Common myeloid progenitor, CD34-positive (primary cell): Measurements from ENCODE around the gene LMO4.
A peak's percentile ranks its signal among the peaks of the same experiment; 100 is the strongest.

Experiments used
- CTCF ChIA-PET: fragments of 350-600 bp; sonication (Branson Sonifier 250); formaldehyde crosslinking; loops from one replicate; lab custom pipeline; 2021; ENCODE audit warnings: antibody characterized with exemption; lab: Charles Lee
- POLR2A ChIA-PET: fragments of 350-600 bp; sonication (Branson Sonifier 250); formaldehyde crosslinking; loops from one replicate; lab custom pipeline; 2021; ENCODE audit warnings: antibody characterized with exemption; lab: Charles Lee
- DNase-seq, 3 donors: peaks; one replicate each; pipeline versions ENCODE4 v3.0.0 to v3.0.0-alpha.2; 2013
- H3K27ac ChIP-seq, 2 experiments: 1 replicate in 1 of 2; 2 replicates in 1 of 2; pipeline ENCODE4 v1.7.0; 2013; ENCODE audit warnings: inconsistent platforms in 2 of 2, low read length in 2 of 2, mild to moderate bottlenecking in 2 of 2, low read depth in 1 of 2, moderate library complexity in 1 of 2; ENCODE audit not compliant: severe bottlenecking in 2 of 2, insufficient read depth in 1 of 2, poor library complexity in 1 of 2
- H3K27me3 ChIP-seq, 5 experiments: replicated peaks in 2 of 5; 1 replicate in 3 of 5; 2 replicates in 2 of 5; pipeline versions ENCODE4 v1.6.1 to v1.7.0; 2013; ENCODE audit warnings: low read length in 4 of 5, mild to moderate bottlenecking in 2 of 5, moderate library complexity in 2 of 5, inconsistent platforms in 1 of 5; ENCODE audit not compliant: insufficient read depth in 5 of 5, control insufficient read depth in 4 of 5
- H3K36me3 ChIP-seq, 4 experiments: 1 replicate in 2 of 4; 2 replicates in 2 of 4; pipeline versions ENCODE4 v1.6.1 to v1.7.0; 2013; ENCODE audit warnings: low read length in 3 of 4, control low read depth in 1 of 4, mild to moderate bottlenecking in 1 of 4; ENCODE audit not compliant: control insufficient read depth in 4 of 4, insufficient read depth in 4 of 4
- H3K4me1 ChIP-seq, 4 experiments: 1 replicate in 3 of 4; 2 replicates in 1 of 4; pipeline versions ENCODE4 v1.6.1 to v1.7.1; 2013; ENCODE audit warnings: low read length in 3 of 4, mild to moderate bottlenecking in 3 of 4, control low read depth in 1 of 4, inconsistent platforms in 1 of 4, moderate library complexity in 1 of 4; ENCODE audit not compliant: control insufficient read depth in 4 of 4, insufficient read depth in 4 of 4; ENCODE audit errors: control extremely low read depth in 1 of 4
- H3K4me3 ChIP-seq, 7 experiments: 1 replicate in 4 of 7; 2 replicates in 3 of 7; pipeline versions ENCODE4 v1.5.1 to v1.7.0; 2013; ENCODE audit warnings: mild to moderate bottlenecking in 7 of 7, low read length in 6 of 7, moderate library complexity in 6 of 7, inconsistent platforms in 2 of 7, low read depth in 2 of 7, control low read depth in 1 of 7; ENCODE audit not compliant: insufficient read depth in 4 of 7, control insufficient read depth in 1 of 7; ENCODE audit errors: extremely low read depth in 1 of 7
- H3K9me3 ChIP-seq, 5 experiments: 1 replicate in 4 of 5; 2 replicates in 1 of 5; pipeline versions ENCODE4 v1.6.1 to v1.7.1; 2013; ENCODE audit warnings: low read length in 4 of 5, mild to moderate bottlenecking in 2 of 5, inconsistent platforms in 1 of 5, low read depth in 1 of 5, moderate library complexity in 1 of 5; ENCODE audit not compliant: control insufficient read depth in 4 of 5, insufficient read depth in 2 of 5; ENCODE audit errors: control extremely low read depth in 1 of 5
- WGBS: methylation state at CpG from one replicate; pipeline ENCODE4 v1.1.5; 2013; ENCODE audit not compliant: insufficient coverage; 5-methylcytosine and 5-hydroxymethylcytosine counted together

The LMO4 gene

GRCh38 chr1:87294633-87295032 lies 34.0 kb upstream of the LMO4 start:
- Histone ChIP-seq H3K27me3 (no peaks in the 10 kb centered on the region), H3K27ac (no peak overlapping the region), H3K36me3 (no peaks in the 10 kb centered on the region), H3K9me3 (no peaks in the 10 kb centered on the region), H3K4me1 (no peaks in the 10 kb centered on the region), H3K4me3 (no peak overlapping the region)
- ChIA-PET POLR2A (no interaction called here), CTCF (interaction anchor here (1.3 to 3.8 kb wide), 4 partner anchors 10 to 1009 kb away, joined by 3 to 21 read pairs (median 12); no protein-coding TSS in a partner anchor)
- no peak for DNase-seq
- WGBS = 100% methylated on average over 2 of the region's 5 CpGs

- H3K9me3 ChIP-seq = no peaks in the 10 kb centered on the region
- no peak overlapping the region for H3K4me3 ChIP-seq
- ChIA-PET POLR2A (no interaction called here), CTCF (interaction anchor here (3.8 kb wide), 1 partner anchor 657 kb away, joined by 21 read pairs; no protein-coding TSS in a partner anchor)
- H3K27me3 ChIP-seq = no peaks in the 10 kb centered on the region
- WGBS = 98% methylated on average over 7 of the region's 11 CpGs
- H3K4me1 ChIP-seq = no peaks in the 10 kb centered on the region
- no peak for DNase-seq
- H3K36me3 ChIP-seq = no peaks in the 10 kb centered on the region
- no peak overlapping the region for H3K27ac ChIP-seq
Measured at GRCh38 chr1:87295445-87296110, 33.1 kb upstream of the LMO4 start.

- no peaks in the 10 kb centered on the region for H3K27me3 ChIP-seq
- DNase-seq = no peak
Measured at GRCh38 chr1:87296206-87296605, 32.5 kb upstream of the LMO4 start.

GRCh38 chr1:87299661-87300060 lies 29.0 kb upstream of the LMO4 start:
- H3K4me3 ChIP-seq = no peak overlapping the region
- no peaks in the 10 kb centered on the region for H3K36me3 ChIP-seq
- no peaks in the 10 kb centered on the region for H3K9me3 ChIP-seq
- peaks cover 0 to 1% (median 0%) of the 10 kb centered on the region in 4 experiments for H3K4me1 ChIP-seq
- 100% methylated on average over 1 of the region's 1 CpG for WGBS
- POLR2A ChIA-PET = interaction anchor here (0.5 kb wide), 1 partner anchor 16 kb away, joined by 5 read pairs; no protein-coding TSS in a partner anchor
- H3K27ac ChIP-seq = no peak overlapping the region
- H3K27me3 ChIP-seq = no peaks in the 10 kb centered on the region
- no peak for DNase-seq
- CTCF ChIA-PET = interaction anchor here (0.9 to 1.2 kb wide), 3 partner anchors 18 to 762 kb away, joined by 3 to 4 read pairs (median 3); no protein-coding TSS in a partner anchor

More at GRCh38 chr1:87296206-87296605, 32.5 kb upstream of the LMO4 start:
- POLR2A ChIA-PET = no interaction called here
- H3K27ac ChIP-seq = no peak overlapping the region
- H3K4me1 ChIP-seq = no peaks in the 10 kb centered on the region
- no peaks in the 10 kb centered on the region for H3K9me3 ChIP-seq
- CTCF ChIA-PET = no interaction called here
- no peak overlapping the region for H3K4me3 ChIP-seq
- WGBS = 94% methylated on average over 3 of the region's 6 CpGs
- no peaks in the 10 kb centered on the region for H3K36me3 ChIP-seq

GRCh38 chr1:87300628-87301027 lies 28.1 kb upstream of the LMO4 start:
- H3K4me1 ChIP-seq = peaks cover 0 to 5% (median 2%) of the 10 kb centered on the region in 4 experiments
- CTCF ChIA-PET = interaction anchor here (0.9 kb wide), 1 partner anchor 42 kb away, joined by 3 read pairs; no protein-coding TSS in a partner anchor

GRCh38 chr1:87305151-87305550 lies 23.5 kb upstream of the LMO4 start:
- Histone ChIP-seq H3K4me1 (peaks cover 0 to 5% (median 2%) of the 10 kb centered on the region in 4 experiments), H3K4me3 (no peak overlapping the region), H3K9me3 (no peaks in the 10 kb centered on the region), H3K27ac (no peak overlapping the region), H3K27me3 (no peaks in the 10 kb centered on the region), H3K36me3 (no peaks in the 10 kb centered on the region)
- CTCF ChIA-PET = interaction anchor here (1.4 to 2.2 kb wide), 2 partner anchors 11 to 18 kb away, joined by 4 to 5 read pairs; no protein-coding TSS in a partner anchor
- peak in 2 of 3 donors; percentile 44 to 55 for DNase-seq
- WGBS = 68% methylated on average over 5 of the region's 5 CpGs
- POLR2A ChIA-PET = no interaction called here

More at GRCh38 chr1:87300628-87301027, 28.1 kb upstream of the LMO4 start:
- Histone ChIP-seq H3K9me3 (no peaks in the 10 kb centered on the region), H3K27me3 (no peaks in the 10 kb centered on the region), H3K27ac (no peak overlapping the region), H3K4me3 (no peak overlapping the region), H3K36me3 (no peaks in the 10 kb centered on the region)
- WGBS = no CpG with 5 or more reads among the region's 8 CpGs
- POLR2A ChIA-PET = no interaction called here
- no peak for DNase-seq

GRCh38 chr1:87305762-87306161 lies 22.9 kb upstream of the LMO4 start:
- Histone ChIP-seq H3K36me3 (no peaks in the 10 kb centered on the region), H3K27me3 (no peaks in the 10 kb centered on the region), H3K27ac (no peak overlapping the region), H3K4me1 (peaks cover 0 to 5% (median 2%) of the 10 kb centered on the region in 4 experiments), H3K9me3 (no peaks in the 10 kb centered on the region), H3K4me3 (no peak overlapping the region)
- ChIA-PET POLR2A (no interaction called here), CTCF (interaction anchor here (1.4 to 2.2 kb wide), 2 partner anchors 12 to 18 kb away, joined by 4 to 5 read pairs; no protein-coding TSS in a partner anchor)
- DNase-seq = no peak
- WGBS = 100% methylated on average over 6 of the region's 7 CpGs
